Measurements from ENCODE around the gene ACBD5.
"Not testable (repeated sequence)": the region's sequence is repeated elsewhere in the genome, so short reads cannot be mapped to it uniquely, and the experiment has no call there.

The ACBD5 gene

GRCh38 chr10:27241010-27241651 is 534 bp upstream of the ACBD5 start:
- DNase-seq (ENCODE audit: low read depth), result no peak

DNA sequence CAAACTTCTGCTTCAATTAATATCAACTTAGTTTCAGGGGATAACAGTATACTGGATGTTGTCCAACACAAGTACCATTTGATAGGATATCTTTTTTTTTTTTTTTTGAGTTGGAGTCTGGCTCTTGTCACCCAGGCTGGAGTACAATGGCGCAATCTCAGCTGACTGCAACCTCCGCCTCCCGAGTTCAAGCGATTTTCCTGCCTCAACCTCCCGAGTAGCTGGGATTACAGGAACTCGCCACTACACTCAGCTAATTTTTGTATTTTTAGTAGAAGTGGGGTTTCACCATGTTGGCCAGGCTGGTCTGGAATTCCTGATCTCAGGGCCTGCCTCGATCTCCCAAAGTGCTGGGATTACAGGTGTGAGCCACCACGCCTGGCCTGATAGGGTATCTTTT is 3.1 kb downstream of the ACBD5 start:
- DNase-seq (ENCODE audit: low read depth), result not testable (repeated sequence)

- not testable (repeated sequence) for DNase-seq (ENCODE audit: low read depth)
Measured at GRCh38 chr10:27236589-27237128, 3.9 kb downstream of the ACBD5 start.

DNA sequence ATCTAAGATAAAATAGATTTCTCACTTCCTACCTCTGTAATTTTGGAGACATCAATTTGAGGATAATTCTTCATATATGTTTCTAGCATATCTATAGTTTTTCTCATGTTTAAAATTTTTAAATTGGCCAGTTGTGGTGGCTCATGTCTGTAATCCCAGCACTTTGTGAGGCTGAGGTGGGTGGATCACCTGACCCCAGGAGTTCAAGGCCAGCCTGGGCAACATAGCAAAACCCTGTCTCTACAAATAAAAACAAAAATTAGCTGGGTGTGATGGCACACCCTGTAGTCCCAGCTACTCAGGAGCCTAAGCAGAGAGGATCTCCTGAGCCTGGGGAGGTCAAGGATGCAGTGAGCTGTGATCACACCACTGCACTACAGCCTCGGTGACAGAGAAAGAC is 4.9 kb downstream of the ACBD5 start:
- DNase-seq (ENCODE audit: low read depth), result no peak

- DNase-seq (ENCODE audit: low read depth), result no peak
Measured at GRCh38 chr10:27230022-27230421, 10.6 kb downstream of the ACBD5 start.

DNA sequence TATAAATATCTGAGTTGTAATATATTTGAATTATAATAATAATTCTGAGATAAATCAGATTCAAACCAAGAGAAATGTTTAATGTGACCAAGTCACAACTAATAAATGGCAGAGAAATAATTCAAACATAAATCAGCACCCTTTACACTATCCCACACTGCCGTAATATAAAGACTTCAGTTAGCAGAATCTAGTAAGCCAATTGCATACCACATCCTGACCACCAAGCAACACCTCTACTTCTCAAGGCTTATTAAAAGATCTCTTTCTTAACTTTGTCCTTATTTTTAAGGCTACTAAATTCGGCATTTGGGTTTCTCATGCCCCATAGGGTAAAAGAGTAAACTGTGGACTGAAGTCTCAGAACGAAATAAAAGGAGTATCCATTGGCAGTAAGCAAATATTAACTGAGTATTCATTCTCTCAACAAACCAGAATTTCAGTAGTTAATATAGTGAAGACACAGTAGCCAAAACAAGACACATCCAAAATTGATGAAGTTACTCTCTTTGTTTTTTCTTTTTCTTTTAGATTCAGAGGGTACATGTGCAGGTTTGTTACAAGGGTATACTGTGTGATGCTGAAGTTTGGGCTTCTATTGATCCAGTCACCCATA is 14.8 kb downstream of the ACBD5 start:
- no peak for DNase-seq (ENCODE audit: low read depth)

- no peak for DNase-seq (ENCODE audit: low read depth)
Measured at GRCh38 chr10:27225011-27225590, 15.5 kb downstream of the ACBD5 start.

DNA sequence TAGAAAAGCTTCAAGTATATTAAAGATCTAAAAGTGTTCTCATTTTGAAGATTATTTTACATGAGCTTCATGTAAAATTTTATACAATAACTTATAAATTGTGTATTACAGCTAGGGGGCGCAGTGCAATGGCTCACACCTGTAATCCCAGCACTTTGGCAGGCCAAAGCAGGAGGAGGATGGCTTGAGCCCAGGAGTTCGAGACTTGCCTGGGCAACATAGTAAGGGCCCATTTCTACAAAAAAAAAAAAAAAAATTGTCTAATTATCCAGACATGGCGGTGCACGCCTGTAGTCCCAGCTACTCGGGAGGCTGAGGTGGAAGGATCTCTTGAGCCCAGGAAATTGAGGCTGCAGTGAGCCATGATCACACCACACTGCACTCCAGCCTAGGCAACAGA is 16.6 kb downstream of the ACBD5 start:
- DNase-seq (ENCODE audit: low read depth), result peak; percentile 13

DNA sequence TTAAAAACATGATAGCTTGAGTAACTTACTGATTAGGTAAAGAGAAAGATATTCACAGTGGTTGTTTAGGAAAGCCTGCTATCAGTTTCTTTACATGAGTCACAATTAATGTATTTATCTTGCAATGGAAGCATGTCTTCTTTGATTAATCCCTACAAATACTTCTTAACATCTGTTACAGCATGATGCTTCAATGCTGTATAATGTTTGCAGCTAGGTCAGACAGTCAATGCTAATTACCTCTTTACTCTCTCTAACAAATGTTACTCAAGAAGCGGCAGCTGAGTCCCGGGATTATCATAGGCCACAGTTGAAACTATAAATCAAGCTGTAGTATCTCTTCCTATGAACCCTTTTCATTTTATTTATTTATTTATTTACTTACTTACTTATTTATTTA is 33.2 kb downstream of the ACBD5 start:
- no peak for DNase-seq (ENCODE audit: low read depth)

DNA sequence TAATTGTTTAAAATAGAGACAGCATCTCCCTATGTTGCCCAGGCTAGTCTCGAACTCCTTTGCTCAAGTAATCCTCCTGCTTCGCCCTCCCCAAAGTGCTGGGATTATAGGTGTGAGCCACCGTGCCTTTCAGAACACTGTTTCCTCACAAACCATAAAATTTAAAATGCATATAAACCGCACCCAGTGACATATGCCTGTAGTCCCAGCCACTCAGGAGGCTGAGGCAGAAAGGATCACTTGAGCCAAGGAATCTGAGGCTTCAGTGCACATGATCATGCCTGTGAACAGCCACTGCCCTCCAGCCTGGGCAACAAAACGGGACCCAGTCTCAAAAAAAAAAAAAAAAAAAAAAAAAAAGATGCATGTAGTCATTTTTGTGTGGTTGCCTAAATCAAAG is 36.8 kb downstream of the ACBD5 start:
- DNase-seq (ENCODE audit: low read depth), result no peak

GRCh38 chr10:27197980-27198620 is 42.5 kb downstream of the ACBD5 start:
- DNase-seq (ENCODE audit: low read depth), result no peak

GRCh38 chr10:27192284-27192683 is 48.3 kb downstream of the ACBD5 start:
- peak; percentile 97 for DNase-seq (ENCODE audit: low read depth)

DNA sequence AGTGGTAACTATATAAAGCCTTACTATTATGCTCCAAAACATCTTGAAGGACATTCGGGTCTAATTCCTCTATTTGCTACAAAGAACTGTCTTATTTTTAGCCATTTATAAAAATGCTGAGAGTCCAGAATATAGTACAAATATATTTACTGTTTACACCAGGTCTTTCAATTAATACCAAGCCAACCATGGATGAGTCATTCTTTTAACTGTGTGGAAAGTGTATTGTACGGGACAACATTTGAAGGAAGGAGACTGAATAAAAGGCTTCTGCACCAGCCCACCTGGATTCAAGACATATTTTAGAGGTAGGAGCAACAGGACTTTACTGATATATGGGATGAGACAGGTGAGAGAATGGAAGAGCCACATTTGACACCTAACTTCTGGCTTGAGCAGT is 50.1 kb downstream of the ACBD5 start:
- no peak for DNase-seq (ENCODE audit: low read depth)

GRCh38 chr10:27188897-27189296 is 51.7 kb downstream of the ACBD5 start:
- no peak for DNase-seq (ENCODE audit: low read depth)

- no peak for DNase-seq (ENCODE audit: low read depth)
Measured at GRCh38 chr10:27188259-27188658, 52.3 kb downstream of the ACBD5 start.

- no peak for DNase-seq (ENCODE audit: low read depth)
Measured at GRCh38 chr10:27169849-27170248, 70.7 kb downstream of the ACBD5 start.

GRCh38 chr10:27158421-27158820 is 82.2 kb downstream of the ACBD5 start:
- DNase-seq (ENCODE audit: low read depth), result no peak

- no peak for DNase-seq (ENCODE audit: low read depth)
Measured at GRCh38 chr10:27157150-27157549, 83.4 kb downstream of the ACBD5 start.

GRCh38 chr10:27156566-27156965 is 84.0 kb downstream of the ACBD5 start:
- DNase-seq (ENCODE audit: low read depth), result not testable (repeated sequence)

- DNase-seq (ENCODE audit: low read depth), result peak; percentile 89
Measured at GRCh38 chr10:27155066-27155754, 85.4 kb downstream of the ACBD5 start, which contains the start of gene MASTL. MASTL (plus strand) TSS chr10:27155352; CDS start chr10:27155427, 75 bp downstream.

DNA sequence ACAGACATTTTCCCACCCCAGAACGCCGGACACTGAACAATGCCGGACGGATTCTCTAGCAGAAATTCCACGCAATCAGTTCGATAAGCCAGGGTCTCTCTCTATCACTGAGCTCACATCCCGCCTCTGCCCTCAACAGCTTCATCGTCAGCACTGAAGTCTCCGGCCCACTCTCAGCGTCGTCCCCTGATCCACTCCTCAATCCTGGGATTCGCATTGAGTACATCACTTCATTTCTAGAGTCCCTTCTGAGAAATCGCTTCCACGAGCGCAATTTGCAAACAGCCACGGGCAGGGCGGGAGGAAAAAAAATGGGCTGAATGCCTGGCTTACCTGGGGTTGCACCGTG is 86.8 kb downstream of the ACBD5 start:
- peak; percentile 14 for DNase-seq (ENCODE audit: low read depth)

- no peak for DNase-seq (ENCODE audit: low read depth)
Measured at GRCh38 chr10:27153329-27153728, 87.3 kb downstream of the ACBD5 start.
